ENCODE results near the gene ERCC8. TPM values are rescaled to one million over a fixed set of nuclear protein-coding genes. Genes with fewer than 3 reads are reported as not detected.

The ERCC8 gene
- total RNA-seq, 1 experiment from 2014 or later: 25.6 TPM

GRCh38 chr5:60842871-60843385 lies 101.9 kb downstream of the ERCC8 start:
- Histone ChIP-seq H3K4me1 (ENCODE audit: insufficient read depth, low read length, poor library complexity, severe bottlenecking) (no peaks in the 10 kb centered on the region), H3K9me3 (ENCODE audit: low read depth, low read length, poor library complexity, severe bottlenecking) (no peaks in the 10 kb centered on the region), H3K4me3 (ENCODE audit: low read depth, low read length, poor library complexity, severe bottlenecking) (peak overlapping the region; percentile 54), H3K36me3 (ENCODE audit: insufficient read depth, low read length, poor library complexity, severe bottlenecking) (no peaks in the 10 kb centered on the region), H3K27ac (ENCODE audit: low read depth, low read length, poor library complexity, severe bottlenecking) (no peak overlapping the region), H3K27me3 (replicated peaks; ENCODE audit: insufficient read depth, low read depth, low read length, poor library complexity) (peaks cover 86% of the 10 kb centered on the region)
- CTCF ChIA-PET: no interaction called here
- DNase-seq (ENCODE audit: low spot score): no peak
- no TSS peak for BruUV-seq (replicated peaks)
- intact Hi-C loops (cut with micrococcal nuclease; ENCODE audit: unreplicated experiment): no loop called here
- POLR2A ChIA-PET (ENCODE audit: low non-redundant PET): interaction anchor here (0.5 kb wide), 1 partner anchor 30 kb away, joined by 3 read pairs; no protein-coding TSS in a partner anchor
- TF ChIP-seq CTCF (conservative IDR thresholded peaks at IDR 0.05; ENCODE audit: low read depth, low read length) (no peak), EZH2 (IDR thresholded peaks at IDR 0.05; ENCODE audit: borderline replicate concordance, low read depth, low read length, poor library complexity, severe bottlenecking) (peak; percentile 60)

DNA sequence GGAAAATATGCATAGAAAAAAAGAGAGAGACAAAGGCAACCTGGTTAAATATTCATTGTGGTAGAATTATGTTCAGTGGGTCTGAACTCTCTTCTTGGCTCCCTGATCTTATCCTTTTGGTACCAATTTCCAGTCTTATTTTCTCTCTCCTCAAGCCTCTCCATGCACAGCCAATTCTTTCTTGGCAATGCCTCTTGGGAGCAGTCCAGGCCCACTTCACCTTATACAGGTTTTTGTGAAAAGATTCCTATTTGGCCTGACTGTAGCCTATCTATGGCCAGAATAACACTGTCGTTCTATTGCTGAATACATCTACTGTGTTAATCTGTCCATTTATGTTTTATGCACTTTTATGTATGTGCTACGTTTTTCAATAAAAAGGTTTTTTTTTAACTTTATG lies 103.5 kb downstream of the ERCC8 start:
- DNase-seq (ENCODE audit: low spot score): no peak
- Histone ChIP-seq H3K27ac (ENCODE audit: low read depth, low read length, poor library complexity, severe bottlenecking) (no peak overlapping the region), H3K36me3 (ENCODE audit: insufficient read depth, low read length, poor library complexity, severe bottlenecking) (no peaks in the 10 kb centered on the region), H3K27me3 (replicated peaks; ENCODE audit: insufficient read depth, low read depth, low read length, poor library complexity) (peaks cover 78% of the 10 kb centered on the region), H3K9me3 (ENCODE audit: low read depth, low read length, poor library complexity, severe bottlenecking) (no peaks in the 10 kb centered on the region), H3K4me1 (ENCODE audit: insufficient read depth, low read length, poor library complexity, severe bottlenecking) (no peaks in the 10 kb centered on the region), H3K4me3 (ENCODE audit: low read depth, low read length, poor library complexity, severe bottlenecking) (no peak overlapping the region)
- intact Hi-C loops (cut with micrococcal nuclease; ENCODE audit: unreplicated experiment): no loop called here
- no TSS peak for BruUV-seq (replicated peaks)
- ChIA-PET CTCF (no interaction called here), POLR2A (ENCODE audit: low non-redundant PET) (no interaction called here)
- TF ChIP-seq EZH2 (IDR thresholded peaks at IDR 0.05; ENCODE audit: borderline replicate concordance, low read depth, low read length, poor library complexity, severe bottlenecking) (no peak), CTCF (conservative IDR thresholded peaks at IDR 0.05; ENCODE audit: low read depth, low read length) (no peak)

DNA sequence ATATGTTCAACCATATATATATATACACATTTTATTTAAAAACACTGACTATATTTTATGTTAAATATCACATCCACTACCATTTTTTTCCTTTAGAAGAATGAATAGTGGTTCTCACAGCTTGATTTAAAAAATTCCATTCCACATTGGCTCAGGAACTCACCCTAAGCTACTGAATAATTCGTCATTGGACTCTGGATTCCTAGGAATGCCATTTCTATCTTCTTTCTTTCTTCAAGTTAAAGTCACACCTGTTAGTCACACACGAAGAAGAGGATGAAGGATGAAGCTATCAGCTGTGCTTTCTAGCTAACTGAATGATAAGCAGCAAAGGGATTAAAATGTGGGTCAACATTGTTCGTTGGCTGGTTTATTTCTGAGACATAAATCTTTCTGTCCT lies 108.7 kb downstream of the ERCC8 start:
- DNase-seq (ENCODE audit: low spot score): no peak
- H3K4me1 ChIP-seq (ENCODE audit: insufficient read depth, low read length, poor library complexity, severe bottlenecking): no peaks in the 10 kb centered on the region
- intact Hi-C loops (cut with micrococcal nuclease; ENCODE audit: unreplicated experiment): no loop called here
- H3K36me3 ChIP-seq (ENCODE audit: insufficient read depth, low read length, poor library complexity, severe bottlenecking): no peaks in the 10 kb centered on the region
- no peak for TF ChIP-seq EZH2 (IDR thresholded peaks at IDR 0.05; ENCODE audit: borderline replicate concordance, low read depth, low read length, poor library complexity, severe bottlenecking)
- TF ChIP-seq CTCF (conservative IDR thresholded peaks at IDR 0.05; ENCODE audit: low read depth, low read length): no peak
- POLR2A ChIA-PET (ENCODE audit: low non-redundant PET): no interaction called here
- no peak overlapping the region for H3K4me3 ChIP-seq (ENCODE audit: low read depth, low read length, poor library complexity, severe bottlenecking)
- H3K27me3 ChIP-seq (replicated peaks; ENCODE audit: insufficient read depth, low read depth, low read length, poor library complexity): peaks cover 40% of the 10 kb centered on the region
- no peaks in the 10 kb centered on the region for H3K9me3 ChIP-seq (ENCODE audit: low read depth, low read length, poor library complexity, severe bottlenecking)
- CTCF ChIA-PET: no interaction called here
- no TSS peak for BruUV-seq (replicated peaks)
- no peak overlapping the region for H3K27ac ChIP-seq (ENCODE audit: low read depth, low read length, poor library complexity, severe bottlenecking)
